GM21360 (cell line): ENCODE data around the gene TMEM150B.
"Not testable (repeated sequence)": the region's sequence is repeated elsewhere in the genome, so short reads cannot be mapped to it uniquely, and the experiment has no call there.

Source experiments
- ATAC-seq: cut with Tn5 transposase; IDR thresholded peaks from one replicate; pipeline ENCODE4 v1.9.1; 2021; ENCODE audit warnings: mild to moderate bottlenecking, moderate library complexity; ENCODE audit not compliant: unreplicated experiment

The TMEM150B gene

DNA sequence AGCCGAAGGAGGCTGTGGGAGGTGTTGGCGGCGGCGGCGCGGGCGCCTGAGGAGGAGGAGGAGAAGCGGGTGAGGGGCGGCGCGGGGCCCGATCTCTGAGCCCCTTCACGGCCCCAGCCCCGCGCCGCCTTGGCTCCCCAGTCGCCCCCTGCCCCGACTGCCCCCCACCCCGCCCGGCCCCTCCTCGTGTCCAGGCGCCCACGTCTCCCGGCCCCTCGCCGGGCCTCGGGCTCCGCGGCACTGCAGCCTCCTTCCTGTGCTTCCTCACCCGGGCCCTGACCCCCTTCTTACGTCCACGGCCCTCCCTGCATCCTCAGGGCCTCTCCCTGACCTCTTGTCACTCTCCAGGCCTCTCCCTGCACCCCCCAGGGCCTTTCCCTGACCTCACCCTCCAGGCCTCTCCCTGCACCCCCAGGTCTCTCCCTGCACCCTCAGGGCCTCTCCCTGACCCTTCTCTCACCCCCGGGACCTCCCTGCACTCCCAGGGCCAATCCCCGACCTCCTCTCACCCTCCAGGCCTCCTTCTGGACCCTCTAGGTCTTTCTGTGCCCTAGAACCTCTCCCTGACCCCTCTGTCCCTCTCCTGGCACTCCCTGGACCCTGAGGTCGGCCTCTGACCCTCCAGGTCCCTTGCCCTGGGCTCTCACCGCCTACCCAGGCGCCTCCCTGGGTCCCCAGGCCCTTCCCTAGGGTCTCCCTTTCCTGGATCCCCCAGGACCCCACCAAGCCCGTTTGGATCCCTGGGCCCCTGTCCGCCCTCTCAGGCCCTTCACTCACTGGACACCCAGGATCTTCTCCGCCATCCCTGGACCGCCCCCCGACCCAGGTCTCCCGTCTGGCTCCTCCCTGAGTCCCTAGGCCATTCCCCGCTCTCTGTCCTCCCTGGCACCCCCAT lies 15.0 kb upstream of the TMEM150B start:
- no peak for ATAC-seq

DNA sequence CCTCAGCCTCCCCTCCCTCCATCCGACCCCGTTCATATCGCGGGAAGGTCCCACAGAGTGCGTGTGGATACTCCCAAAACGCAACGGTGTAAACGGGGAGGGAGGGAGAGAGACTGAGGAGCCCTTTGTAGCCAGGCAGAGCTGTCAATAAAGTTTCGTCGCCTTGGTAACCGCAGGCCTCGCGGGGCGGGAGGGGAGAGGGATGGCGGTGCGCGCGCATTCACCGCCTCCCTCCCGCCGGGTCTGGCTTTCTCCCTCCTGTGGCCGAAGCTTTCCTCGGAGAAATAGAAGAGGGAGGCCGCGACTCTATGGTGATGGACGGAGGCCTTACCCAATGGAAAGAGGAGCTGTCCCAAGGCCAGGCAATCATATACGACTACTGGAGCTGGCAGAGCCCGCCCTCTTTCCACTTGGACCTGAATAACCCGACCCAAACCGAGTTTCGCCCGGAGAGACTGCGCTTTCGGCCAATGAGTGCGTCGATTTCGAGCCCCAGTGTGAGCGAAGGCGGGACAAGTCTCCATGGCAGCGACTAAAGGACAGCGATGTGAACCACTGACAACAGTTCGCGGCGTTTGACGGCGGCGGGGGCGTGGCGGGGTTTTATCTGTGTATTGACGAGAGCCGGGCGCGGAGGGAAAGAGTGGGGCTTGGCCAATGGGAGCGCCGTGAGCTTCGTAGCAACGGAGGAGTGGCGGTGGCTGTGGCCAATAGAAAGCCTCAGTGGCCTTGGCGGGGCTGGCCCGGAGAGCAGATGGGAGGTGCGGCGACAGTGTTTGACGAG lies 14.2 kb upstream of the TMEM150B start, which contains the start of gene KMT5C:
Gene KMT5C, plus strand, starts transcription at position 772 of the 784 bp plus-strand sequence. CDS start 2,061 bp downstream, outside the sequence.
- ATAC-seq = peak; percentile 76

DNA sequence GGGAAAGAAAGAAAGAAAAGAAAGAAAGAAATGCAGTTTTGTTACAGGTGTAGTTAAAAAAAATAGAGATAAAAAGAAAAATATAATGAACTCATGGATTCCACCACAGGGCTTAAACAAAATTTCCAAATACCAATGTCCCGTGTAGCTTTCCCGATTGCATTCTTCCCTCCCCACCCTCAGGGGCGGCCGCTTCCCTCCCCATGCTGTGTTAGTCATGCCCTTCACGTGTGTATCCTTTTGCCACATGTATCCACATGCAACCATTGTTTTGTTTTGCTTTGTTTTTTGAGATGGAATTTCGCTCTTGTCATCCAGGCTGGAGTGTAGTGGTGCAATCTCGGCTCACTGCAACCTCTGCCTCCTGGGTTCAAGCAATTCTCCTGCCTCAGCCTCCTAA lies 11.0 kb upstream of the TMEM150B start:
- ATAC-seq = no peak

GRCh38 chr19:55333870-55334269 lies 8.7 kb upstream of the TMEM150B start:
- ATAC-seq = no peak

GRCh38 chr19:55329791-55330190 lies 4.7 kb upstream of the TMEM150B start:
- ATAC-seq = not testable (repeated sequence)

DNA sequence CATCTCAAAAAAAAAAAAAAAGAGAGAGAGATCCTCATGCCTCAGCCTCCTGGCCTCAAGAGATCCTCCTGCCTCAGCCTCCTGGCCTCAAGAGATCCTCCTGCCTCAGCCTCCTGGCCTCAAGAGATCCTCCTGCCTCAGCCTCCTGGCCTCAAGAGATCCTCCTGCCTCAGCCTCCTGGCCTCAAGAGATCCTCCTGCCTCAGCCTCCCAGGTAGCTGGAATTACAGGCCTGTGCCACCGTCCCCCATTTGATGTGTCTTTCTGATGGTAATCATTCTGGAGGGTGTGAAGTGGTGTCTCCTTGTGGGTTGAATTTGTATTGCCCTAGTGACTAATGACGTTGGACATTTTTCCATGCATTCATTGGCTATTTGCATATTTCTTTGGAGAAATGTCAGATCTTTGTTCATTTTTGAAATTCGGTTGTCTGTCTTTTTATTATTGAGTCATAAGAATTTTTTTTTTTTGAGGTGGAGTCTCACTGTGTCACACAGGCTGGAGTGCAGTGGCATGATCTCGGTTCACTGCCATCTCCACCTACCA lies 3.7 kb upstream of the TMEM150B start:
- ATAC-seq = not testable (repeated sequence)

GRCh38 chr19:55324662-55325061 lies 479 bp downstream of the TMEM150B start:
- ATAC-seq = no peak

DNA sequence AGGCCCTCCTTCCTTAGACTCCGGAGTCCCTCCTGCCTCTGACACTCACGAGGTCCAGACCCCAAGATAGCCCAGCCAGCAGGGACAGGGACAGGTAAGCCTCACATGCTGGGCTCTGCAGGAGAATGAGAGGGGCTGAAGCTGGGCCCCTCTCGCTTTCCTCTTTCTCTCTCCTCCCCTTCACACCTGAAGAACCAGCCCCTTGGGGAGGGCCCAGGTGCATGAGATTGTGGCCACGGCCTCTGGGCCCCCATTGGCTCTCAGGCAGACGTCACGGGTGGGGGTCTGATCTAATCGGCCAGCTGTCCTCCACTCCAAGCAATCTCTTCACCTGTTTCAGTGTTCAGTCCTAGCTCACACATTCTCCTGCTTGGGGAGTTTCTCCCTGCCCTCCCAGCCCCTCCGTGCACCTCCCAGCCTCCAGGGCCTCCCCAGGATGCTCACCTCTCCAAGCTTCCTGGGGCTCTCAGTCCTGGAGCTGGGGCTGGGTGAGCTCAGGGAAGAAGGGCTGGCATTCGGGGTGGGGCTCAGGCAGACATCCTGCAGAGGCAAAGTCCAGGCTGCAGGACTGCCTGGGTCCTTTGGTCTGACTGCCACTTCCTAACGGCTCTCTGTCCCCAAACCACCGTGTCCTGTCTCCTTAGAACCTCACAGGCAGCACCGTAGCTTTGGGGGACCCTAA lies 2.8 kb downstream of the TMEM150B start:
- no peak for ATAC-seq

- ATAC-seq = no peak
Measured at GRCh38 chr19:55321466-55322137, 3.5 kb downstream of the TMEM150B start.

GRCh38 chr19:55320844-55321419 lies 4.2 kb downstream of the TMEM150B start:
- no peak for ATAC-seq

DNA sequence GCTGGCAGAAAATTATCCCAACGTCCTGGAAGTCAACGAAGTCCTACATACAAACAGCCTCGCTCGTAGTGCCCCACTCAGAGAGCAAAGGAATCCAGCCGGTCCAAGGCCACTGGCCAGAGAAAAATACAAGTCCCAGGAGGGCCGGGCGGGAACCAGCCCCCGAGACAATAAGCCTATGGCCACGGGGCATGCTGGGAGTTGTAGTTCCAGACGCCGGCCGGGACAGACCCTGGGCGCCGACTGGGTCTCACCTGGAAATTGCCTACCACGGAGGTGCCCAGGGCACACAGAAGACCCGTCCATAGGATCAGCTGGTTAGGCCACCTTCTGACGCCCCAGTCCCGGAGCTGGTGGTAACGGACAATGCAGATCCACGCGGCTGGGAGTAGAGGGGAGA lies 5.4 kb downstream of the TMEM150B start:
- no peak for ATAC-seq

DNA sequence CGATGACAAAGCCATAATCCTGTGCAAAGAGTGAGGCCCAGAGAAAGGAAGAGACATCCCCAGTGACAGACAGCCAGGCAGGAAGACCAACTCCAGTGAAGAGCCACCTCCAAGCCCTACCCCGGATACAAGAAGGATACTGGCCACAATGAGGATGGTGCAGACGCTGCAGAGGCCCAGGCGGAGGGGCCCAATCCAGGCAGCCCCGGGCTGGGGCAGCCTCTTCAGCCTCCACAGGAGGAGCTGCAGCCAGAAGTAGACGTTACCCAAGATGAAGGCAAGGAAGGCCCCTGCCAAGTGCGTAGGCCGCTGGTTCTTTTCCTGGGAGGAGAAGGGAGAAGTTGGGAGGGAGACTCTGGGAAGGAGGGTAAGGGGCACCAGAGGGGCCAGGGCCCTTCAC lies 8.5 kb downstream of the TMEM150B start:
- no peak for ATAC-seq

DNA sequence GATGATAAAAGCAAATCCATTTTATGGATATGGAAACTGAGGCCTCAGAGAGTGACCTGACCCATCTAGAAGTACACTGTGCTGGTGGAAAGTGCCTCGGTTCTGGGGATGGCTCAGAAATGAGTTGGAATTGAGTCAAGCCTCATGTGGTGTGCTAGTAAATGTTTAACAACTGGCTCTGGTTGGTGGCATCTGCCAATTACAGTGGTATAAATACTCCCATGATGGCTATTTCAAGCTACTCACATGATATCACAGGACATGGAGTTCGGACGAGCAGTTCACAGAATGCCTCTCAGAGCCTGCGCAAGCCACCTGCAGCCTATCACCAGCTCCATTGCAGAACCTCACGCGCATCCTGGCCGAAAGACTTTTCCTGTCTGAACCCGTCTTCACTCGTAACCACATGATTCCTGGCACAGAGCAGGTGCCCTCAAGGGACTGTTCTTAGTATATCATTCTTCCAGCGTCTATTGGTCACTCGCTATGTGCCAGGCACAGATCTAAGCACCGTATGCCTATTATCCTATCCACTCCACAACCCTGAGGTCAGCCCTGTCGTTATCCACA lies 9.1 kb downstream of the TMEM150B start:
- ATAC-seq = no peak

- ATAC-seq = no peak
Measured at GRCh38 chr19:55314396-55314795, 10.7 kb downstream of the TMEM150B start.

- ATAC-seq = no peak
Measured at GRCh38 chr19:55312621-55313512, 12.3 kb downstream of the TMEM150B start.

DNA sequence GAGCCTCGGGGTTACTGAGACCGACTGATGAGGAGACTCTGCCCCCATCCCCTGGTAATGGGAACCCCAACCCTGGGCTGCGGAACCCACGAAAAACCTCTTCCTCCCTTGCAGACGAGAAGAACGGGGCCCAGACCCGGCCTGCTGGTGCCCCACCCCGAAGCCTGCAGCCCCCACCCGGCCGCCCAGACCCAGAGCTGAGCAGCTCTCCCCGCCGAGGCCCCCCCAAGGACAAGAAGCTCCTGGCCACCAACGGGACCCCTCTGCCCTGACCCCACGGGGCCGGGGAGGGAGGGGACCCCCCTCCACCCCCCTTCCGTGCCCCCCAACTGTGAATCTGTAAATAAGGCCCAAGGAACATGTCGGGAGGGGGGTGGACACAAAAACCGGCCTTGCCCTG lies 13.3 kb downstream of the TMEM150B start:
- ATAC-seq = no peak

GRCh38 chr19:55311397-55311796 lies 13.7 kb downstream of the TMEM150B start:
- no peak for ATAC-seq

DNA sequence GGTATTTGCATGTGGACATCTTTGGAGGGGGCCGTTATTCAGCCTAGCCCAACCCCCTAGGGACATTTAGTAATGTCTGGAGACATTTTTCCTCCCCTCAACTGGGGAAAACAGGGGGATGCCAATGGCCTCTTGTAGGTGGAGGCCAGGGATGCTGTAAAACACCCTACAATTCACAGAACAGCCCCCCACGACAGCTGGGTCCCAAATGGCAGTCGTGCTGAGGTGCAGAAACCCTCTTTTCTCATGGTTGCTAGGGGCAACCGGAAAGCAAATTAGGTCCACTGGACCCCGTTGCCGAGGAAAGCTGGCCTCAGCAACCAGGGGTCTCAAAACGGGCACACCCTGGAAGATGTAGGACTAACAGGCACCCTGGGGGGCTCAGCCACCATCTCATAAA lies 14.6 kb downstream of the TMEM150B start:
- no peak for ATAC-seq

- ATAC-seq = no peak
Measured at GRCh38 chr19:55309448-55309847, 15.7 kb downstream of the TMEM150B start.
